ENCODE measurements around the gene GRAMD4.

DNA sequence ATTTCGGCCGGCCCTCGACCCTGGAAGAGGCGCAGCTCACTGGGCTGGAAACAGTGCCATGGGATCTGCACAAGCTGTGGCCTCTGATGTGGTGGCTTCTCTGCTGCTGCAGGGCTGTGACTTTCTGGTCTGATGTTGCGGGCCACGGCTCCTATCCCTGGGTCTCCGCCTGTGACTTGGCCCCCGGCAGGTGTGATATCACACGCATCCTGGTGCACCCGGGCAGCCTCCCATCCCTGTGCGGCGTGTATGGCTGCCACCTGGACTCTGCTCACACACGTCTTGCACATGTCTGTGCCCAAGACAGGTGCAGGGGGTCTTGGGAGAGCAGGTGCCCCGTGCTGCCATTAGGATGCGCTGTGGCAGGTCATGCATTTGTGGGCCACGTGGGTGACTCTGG lies 31.1 kb downstream of the GRAMD4 start:
- TF ChIP-seq, protein P1, sequence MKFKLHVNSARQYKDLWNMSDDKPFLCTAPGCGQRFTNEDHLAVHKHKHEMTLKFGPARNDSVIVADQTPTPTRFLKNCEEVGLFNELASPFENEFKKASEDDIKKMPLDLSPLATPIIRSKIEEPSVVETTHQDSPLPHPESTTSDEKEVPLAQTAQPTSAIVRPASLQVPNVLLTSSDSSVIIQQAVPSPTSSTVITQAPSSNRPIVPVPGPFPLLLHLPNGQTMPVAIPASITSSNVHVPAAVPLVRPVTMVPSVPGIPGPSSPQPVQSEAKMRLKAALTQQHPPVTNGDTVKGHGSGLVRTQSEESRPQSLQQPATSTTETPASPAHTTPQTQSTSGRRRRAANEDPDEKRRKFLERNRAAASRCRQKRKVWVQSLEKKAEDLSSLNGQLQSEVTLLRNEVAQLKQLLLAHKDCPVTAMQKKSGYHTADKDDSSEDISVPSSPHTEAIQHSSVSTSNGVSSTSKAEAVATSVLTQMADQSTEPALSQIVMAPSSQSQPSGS (IDR thresholded peaks at IDR 0.05; ENCODE audit: low read length) = no peak
- TF ChIP-seq MYC (IDR thresholded peaks at IDR 0.05; ENCODE audit: insufficient read depth, insufficient read length, insufficient replicate concordance, low read length, severe bottlenecking) (no peak), CTCF (IDR thresholded peaks at IDR 0.05 in 2 of 3, conservative IDR thresholded peaks at IDR 0.05 in 1 of 3; ENCODE audit: control insufficient read depth in 2 of 3, extremely low read depth in 1 of 3, insufficient read depth in 1 of 3, low read depth in 3 of 3, low read length in 3 of 3) (no peak), NFYB (IDR thresholded peaks at IDR 0.05; ENCODE audit: insufficient read depth, low read depth, low read length) (no peak), POLR2A (IDR thresholded peaks at IDR 0.05; ENCODE audit: low read depth, low read length) (no peak)
